ENCODE measurements around the gene HS3ST4.

The HS3ST4 gene

DNA sequence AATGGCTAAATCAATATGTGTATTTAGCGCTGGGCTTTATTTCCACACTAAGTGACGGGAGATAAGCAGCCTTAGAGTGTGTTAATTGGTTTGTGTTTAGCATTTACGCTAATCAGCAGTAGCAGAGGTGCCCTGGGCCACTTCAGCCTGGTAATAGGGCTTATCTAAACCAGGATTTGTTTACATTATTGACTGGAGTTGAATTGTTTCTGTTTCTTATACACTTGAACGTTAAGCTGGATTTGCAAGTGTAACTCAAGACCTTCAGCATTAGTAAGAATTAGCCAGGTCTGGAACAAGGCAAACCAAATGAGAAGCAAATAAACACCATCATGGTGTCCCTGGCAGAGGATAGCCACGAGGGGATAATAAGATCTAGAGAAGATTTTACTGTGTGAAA lies 313.6 kb downstream of the HS3ST4 start:
- TF ChIP-seq, protein P1, sequence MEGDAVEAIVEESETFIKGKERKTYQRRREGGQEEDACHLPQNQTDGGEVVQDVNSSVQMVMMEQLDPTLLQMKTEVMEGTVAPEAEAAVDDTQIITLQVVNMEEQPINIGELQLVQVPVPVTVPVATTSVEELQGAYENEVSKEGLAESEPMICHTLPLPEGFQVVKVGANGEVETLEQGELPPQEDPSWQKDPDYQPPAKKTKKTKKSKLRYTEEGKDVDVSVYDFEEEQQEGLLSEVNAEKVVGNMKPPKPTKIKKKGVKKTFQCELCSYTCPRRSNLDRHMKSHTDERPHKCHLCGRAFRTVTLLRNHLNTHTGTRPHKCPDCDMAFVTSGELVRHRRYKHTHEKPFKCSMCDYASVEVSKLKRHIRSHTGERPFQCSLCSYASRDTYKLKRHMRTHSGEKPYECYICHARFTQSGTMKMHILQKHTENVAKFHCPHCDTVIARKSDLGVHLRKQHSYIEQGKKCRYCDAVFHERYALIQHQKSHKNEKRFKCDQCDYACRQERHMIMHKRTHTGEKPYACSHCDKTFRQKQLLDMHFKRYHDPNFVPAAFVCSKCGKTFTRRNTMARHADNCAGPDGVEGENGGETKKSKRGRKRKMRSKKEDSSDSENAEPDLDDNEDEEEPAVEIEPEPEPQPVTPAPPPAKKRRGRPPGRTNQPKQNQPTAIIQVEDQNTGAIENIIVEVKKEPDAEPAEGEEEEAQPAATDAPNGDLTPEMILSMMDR (conservative IDR thresholded peaks at IDR 0.05; ENCODE audit: low read depth) = no peak
- DNase-seq (ENCODE audit: low spot score) = no peak
- no peak overlapping the region for H3K27ac ChIP-seq
- POLR2A ChIA-PET (ENCODE audit: low non-redundant PET) = no interaction called here
- CTCF ChIA-PET = interaction anchor here (0.6 kb wide), 1 partner anchor 144 kb away, joined by 4 read pairs; no protein-coding TSS in a partner anchor

DNA sequence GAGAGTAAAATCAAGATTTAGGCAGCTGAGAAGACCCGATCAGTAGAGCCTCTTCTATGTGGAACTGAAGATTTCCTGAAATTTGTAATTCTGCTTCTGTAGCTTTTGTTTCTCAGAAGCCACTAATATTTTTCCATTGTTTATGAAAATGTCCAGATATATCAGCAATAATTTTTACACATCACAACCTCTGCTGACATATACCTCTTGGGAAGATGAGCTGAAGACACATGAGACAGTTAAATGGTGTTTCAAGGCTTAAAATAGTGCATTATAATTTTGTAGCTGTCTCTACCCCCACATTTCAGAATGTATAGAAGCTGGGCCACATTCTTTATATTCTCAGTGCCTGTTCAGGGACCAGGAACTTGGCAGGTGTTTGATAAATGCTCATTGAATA lies 320.6 kb downstream of the HS3ST4 start:
- ChIA-PET CTCF (no interaction called here), POLR2A (ENCODE audit: low non-redundant PET) (no interaction called here)
- TF ChIP-seq, protein P1 (conservative IDR thresholded peaks at IDR 0.05; ENCODE audit: low read depth) = no peak
- no peak overlapping the region for H3K27ac ChIP-seq
- DNase-seq (ENCODE audit: low spot score) = no peak

DNA sequence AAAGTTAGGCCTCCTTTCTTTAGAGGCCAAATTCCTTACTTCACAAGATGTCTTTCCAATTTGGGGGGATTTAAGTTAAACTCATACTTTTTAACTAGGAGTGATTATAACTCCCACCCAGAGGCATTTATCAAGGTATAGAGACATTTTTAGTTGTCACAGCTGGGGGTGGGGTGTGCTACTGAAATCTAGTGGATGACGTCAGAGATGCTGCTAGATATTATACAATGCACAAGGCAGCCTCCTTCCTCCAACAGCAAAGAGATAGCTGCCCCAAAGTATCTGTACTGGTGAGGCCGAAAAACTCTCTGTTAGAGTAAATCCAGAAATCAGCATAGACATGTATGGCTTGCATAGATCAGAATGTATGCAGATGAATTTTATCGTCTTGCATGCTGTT lies 324.0 kb downstream of the HS3ST4 start:
- POLR2A ChIA-PET (ENCODE audit: low non-redundant PET) = no interaction called here
- no peak overlapping the region for H3K27ac ChIP-seq
- CTCF ChIA-PET = interaction anchor here (0.5 kb wide), 1 partner anchor 84 kb away, joined by 3 read pairs; no protein-coding TSS in a partner anchor
- DNase-seq (ENCODE audit: low spot score) = no peak
- TF ChIP-seq, protein P1 (conservative IDR thresholded peaks at IDR 0.05; ENCODE audit: low read depth) = no peak

DNA sequence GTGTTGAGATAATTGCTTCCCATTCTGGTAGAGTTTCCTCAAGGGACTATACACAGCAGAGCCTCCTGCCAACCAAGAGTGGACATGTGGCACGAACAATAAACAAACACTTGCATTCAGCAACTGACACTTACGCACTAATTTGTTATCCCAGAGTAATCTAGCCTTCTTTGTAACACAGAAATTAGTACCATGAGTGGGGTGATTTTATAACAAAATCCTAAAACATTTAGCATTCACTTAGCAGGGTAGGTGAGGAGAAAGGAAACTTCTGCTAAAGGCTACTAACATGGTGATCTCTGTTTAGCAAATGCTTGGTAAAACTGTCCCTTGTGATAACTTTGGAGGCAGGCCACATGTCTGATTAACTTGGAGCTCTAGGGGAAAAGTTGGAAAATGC lies 325.2 kb downstream of the HS3ST4 start:
- POLR2A ChIA-PET (ENCODE audit: low non-redundant PET) = no interaction called here

DNA sequence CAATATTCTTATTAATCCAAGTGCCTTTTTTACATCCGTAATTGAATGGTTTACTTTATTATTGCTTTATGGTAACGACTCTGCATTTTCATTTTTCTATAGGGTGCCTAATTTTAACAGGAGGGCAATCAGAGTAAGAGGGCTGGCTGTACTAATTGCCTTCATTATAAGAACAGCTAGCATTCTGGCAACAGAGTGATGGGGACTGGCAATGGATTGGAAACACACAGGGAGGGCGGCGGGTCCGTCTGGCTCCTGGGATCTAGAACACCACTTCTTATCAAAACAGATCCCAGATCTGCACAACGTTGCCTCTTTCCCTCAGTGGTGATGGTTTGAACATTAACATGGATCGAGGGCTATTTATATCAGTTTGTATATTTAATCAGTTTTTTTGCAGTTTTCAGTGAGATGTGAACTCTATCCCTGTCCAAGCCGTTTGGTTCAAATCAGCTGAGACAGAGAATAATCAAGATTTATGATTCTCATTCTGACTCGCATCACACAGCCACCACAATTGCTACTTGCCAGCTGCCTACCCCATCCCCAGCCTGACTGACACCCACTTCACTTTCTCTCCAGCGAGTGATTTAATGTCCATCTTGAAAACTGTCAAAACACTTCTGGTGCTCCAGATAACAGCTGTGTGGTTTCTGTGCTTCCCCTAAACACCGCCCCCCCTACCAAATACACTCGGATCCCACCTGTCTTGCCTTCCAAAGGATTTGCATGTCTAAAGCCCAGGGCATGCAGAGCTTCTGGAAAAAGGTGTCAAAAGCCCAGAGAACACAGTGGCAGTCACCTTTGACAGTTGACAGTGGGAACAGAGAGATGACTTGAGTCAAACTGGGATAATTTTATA lies 327.9 kb downstream of the HS3ST4 start:
- TF ChIP-seq, protein P1 (conservative IDR thresholded peaks at IDR 0.05; ENCODE audit: low read depth) = no peak
- ChIA-PET POLR2A (ENCODE audit: low non-redundant PET) (no interaction called here), CTCF (no interaction called here)
- H3K27ac ChIP-seq = no peak overlapping the region
- no peak for DNase-seq (ENCODE audit: low spot score)

More for the DNA sequence above, 325.2 kb downstream of the HS3ST4 start:
- H3K27ac ChIP-seq = no peak overlapping the region
- TF ChIP-seq, protein P1 (conservative IDR thresholded peaks at IDR 0.05; ENCODE audit: low read depth) = no peak
- no peak for DNase-seq (ENCODE audit: low spot score)
- CTCF ChIA-PET = no interaction called here

DNA sequence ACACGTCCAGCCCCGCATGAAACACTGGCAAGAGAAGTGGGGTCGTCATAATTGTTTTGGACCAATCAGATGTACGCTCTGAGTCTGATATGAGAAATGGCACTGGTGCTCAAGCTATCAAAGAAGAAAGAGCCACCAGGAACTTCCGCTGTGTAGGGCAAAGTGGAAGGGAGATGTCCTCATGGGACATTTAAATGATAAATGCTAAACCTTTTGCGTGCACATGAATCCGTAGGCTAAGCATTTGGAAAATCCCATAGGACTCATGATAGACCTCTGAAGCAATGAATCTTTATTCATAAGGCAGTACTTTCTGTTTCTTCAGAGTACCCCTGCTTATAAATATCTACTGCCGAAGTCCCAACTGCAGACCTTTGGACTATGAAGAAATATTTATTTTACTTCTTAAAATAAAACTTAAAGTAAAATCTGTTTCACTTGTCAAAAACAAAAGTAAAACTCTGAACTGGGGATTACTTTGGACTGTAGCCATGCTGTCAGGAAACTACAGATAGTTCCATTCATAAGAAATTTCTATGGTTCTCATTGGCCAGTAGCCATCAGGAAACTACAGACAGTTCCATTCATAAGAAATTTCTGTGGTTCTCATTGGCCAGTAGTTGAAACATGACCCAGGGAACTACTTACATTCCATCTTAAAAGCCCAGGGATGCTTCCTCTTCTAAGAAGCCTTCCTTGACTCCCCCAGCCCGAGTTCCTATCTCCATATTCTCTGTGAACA lies 335.1 kb downstream of the HS3ST4 start:
- TF ChIP-seq, protein P1 (conservative IDR thresholded peaks at IDR 0.05; ENCODE audit: low read depth) = no peak
- ChIA-PET CTCF (no interaction called here), POLR2A (ENCODE audit: low non-redundant PET) (no interaction called here)
- no peak for DNase-seq (ENCODE audit: low spot score)
- no peak overlapping the region for H3K27ac ChIP-seq
